ENCODE results near the gene RPUSD1.

Gene RPUSD1

DNA sequence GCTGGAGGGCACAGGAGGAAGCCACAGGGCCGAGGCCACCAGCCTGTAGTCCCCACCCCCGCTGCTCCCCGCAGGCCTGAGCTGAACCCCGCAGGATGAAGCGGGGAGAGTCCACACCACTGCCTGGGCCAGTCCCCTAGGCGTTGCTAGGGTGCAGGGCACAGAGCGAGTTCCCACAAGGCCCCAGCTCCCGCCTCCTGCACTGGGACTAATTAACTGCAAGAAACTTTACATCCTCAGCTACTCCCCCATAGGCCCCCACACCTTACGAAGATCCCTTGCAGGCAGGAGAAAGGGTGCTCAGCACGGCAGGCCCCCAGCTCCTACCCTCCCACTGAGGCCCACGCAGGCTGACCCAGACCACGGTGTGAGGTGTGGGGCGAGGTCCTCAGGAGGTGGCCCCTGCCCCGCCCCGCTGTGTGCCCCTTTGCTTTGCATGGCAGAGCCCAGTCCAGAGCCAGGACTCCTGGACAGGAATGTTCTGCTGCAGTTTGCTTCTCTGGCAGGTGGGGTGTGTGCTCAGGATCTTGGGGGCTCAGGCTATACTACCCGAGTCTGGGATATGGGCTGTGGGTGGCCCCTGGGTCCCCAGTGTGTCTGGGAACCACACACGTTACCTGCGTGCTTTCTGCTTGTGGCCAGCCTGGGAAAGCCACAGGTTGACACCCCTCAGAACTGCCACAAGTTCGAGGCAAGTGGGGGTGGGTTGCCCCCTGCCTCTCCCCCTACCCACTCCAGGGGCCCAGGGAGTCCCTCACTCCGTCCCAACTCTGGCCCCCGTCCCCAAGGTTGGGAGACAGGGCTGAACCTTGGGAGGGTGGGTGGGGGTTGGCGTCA is 11.1 kb upstream of the RPUSD1 start:
- no peak overlapping the region for H3K27ac Mint-ChIP-seq
- H3K36me3 Mint-ChIP-seq (ENCODE audit: low read depth): peaks cover 3% of the 10 kb centered on the region
- peaks cover 49% of the 10 kb centered on the region for H3K27me3 Mint-ChIP-seq (ENCODE audit: low read depth)
- H3K9me3 Mint-ChIP-seq: no peaks in the 10 kb centered on the region
- H3K4me1 Mint-ChIP-seq: peaks cover 2% of the 10 kb centered on the region
- TF ChIP-seq, protein P1, sequence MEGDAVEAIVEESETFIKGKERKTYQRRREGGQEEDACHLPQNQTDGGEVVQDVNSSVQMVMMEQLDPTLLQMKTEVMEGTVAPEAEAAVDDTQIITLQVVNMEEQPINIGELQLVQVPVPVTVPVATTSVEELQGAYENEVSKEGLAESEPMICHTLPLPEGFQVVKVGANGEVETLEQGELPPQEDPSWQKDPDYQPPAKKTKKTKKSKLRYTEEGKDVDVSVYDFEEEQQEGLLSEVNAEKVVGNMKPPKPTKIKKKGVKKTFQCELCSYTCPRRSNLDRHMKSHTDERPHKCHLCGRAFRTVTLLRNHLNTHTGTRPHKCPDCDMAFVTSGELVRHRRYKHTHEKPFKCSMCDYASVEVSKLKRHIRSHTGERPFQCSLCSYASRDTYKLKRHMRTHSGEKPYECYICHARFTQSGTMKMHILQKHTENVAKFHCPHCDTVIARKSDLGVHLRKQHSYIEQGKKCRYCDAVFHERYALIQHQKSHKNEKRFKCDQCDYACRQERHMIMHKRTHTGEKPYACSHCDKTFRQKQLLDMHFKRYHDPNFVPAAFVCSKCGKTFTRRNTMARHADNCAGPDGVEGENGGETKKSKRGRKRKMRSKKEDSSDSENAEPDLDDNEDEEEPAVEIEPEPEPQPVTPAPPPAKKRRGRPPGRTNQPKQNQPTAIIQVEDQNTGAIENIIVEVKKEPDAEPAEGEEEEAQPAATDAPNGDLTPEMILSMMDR (IDR thresholded peaks at IDR 0.05; ENCODE audit: unreplicated experiment in 3 of 3): no peak
- H3K4me3 Mint-ChIP-seq: no peak overlapping the region

DNA sequence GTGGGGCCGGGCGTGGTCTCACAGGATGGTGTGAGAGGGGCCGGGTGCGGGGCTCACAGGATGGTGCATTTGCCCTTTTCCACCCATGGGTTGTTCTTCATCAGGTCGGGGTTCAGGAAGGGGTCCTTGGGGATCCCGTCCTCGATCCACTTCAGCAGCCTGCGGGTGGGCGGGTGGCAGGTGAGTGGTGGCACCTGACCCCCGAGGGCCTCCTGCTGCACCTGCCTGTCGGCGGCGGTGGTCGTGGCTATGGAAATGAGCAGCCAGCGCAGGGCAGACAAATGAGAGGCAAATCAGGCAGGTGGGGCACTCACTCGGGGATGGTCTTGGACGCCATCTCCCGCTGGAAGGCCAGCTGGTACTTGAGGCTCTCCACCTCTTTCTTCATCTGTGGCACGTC is 10.5 kb upstream of the RPUSD1 start:
- H3K27me3 Mint-ChIP-seq (ENCODE audit: low read depth): peaks cover 44% of the 10 kb centered on the region
- H3K4me1 Mint-ChIP-seq: no peaks in the 10 kb centered on the region
- H3K36me3 Mint-ChIP-seq (ENCODE audit: low read depth): peaks cover 3% of the 10 kb centered on the region
- no peaks in the 10 kb centered on the region for H3K9me3 Mint-ChIP-seq
- H3K27ac Mint-ChIP-seq: no peak overlapping the region
- TF ChIP-seq, protein P1 (IDR thresholded peaks at IDR 0.05; ENCODE audit: unreplicated experiment in 3 of 3): no peak
- no peak overlapping the region for H3K4me3 Mint-ChIP-seq

DNA sequence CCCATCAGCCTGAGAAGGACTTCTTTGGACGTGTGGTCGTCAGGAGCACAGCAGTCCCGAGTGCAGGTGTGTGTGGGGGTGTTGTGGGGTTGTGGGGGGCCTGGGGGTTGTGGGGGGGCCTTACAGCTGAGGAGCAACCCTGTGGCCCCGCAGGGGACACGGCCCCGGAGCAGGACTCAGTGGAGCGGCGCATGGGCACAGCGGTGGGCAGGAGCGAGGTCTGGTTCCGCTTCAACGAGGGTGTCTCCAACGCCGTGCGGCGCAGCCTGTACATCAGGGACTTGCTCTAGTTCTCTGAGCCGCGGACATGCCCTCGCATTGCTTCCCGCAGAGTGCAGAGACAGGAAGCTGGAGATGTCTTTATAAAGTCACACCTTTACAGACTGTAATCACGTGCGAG is 9.5 kb upstream of the RPUSD1 start:
- no peak overlapping the region for H3K4me3 Mint-ChIP-seq
- peaks cover 37% of the 10 kb centered on the region for H3K27me3 Mint-ChIP-seq (ENCODE audit: low read depth)
- peaks cover 3% of the 10 kb centered on the region for H3K36me3 Mint-ChIP-seq (ENCODE audit: low read depth)
- H3K9me3 Mint-ChIP-seq: no peaks in the 10 kb centered on the region
- TF ChIP-seq, protein P1 (IDR thresholded peaks at IDR 0.05; ENCODE audit: unreplicated experiment in 3 of 3): no peak
- no peaks in the 10 kb centered on the region for H3K4me1 Mint-ChIP-seq
- no peak overlapping the region for H3K27ac Mint-ChIP-seq

DNA sequence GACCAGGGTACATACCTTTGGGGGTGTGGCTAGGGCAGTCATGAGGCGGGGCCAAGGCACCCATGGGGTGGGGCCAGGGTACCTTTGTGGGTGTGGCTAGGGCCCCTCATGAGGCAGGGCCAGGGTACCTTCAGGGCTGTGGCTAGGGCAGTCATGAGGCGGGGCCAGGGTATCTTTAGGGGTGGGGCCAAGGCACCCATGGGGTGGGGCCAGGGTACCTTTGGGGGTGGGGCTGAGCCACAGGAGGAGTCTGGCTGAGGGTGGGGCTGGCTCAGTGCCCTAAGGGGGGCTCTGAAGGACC is 8.9 kb upstream of the RPUSD1 start:
- Mint-ChIP-seq H3K27ac (no peak overlapping the region), H3K4me3 (no peak overlapping the region), H3K36me3 (ENCODE audit: low read depth) (peaks cover 3% of the 10 kb centered on the region), H3K9me3 (no peaks in the 10 kb centered on the region), H3K4me1 (no peaks in the 10 kb centered on the region), H3K27me3 (ENCODE audit: low read depth) (peaks cover 32% of the 10 kb centered on the region)
- TF ChIP-seq, protein P1 (IDR thresholded peaks at IDR 0.05; ENCODE audit: unreplicated experiment in 3 of 3): no peak

DNA sequence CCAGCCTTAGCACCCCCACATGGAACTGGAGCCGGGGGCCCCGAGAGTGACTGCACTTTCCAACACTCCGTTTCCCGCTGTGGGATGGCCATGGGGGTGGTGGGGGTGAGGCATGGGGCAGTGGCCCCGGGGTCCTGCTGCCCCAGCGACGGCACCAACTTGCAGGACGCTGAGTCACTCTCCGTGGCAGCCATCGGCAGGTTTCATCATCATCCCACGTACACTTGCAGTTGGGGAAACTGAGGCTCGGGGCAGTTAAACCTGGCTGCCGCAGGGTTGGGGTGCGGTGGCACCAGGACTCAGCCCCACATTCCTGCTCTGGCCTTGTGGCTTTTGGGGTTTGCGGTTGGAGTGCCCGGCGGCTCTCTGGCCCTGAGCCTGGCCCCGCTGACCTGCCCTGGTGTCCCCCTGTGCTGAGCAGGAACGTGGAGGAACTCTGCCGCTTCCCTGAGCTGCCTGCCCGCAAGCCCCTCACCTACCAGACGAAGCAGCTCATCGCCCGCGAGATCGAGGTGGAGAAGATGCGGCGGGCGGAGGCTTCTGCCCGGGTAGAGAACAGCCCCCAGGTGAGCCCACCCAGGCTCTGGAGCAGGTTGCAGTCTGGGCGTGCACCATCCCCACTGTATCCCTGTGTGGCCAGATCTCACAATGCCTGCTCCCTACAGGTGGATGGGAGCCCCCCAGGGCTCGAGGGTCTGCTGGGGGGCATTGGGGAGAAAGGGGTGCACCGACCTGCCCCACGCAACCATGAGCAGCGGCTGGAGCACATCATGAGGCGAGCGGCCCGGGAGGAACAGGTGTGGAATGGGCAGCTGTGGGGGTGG is 8.3 kb upstream of the RPUSD1 start:
- Mint-ChIP-seq H3K4me1 (no peaks in the 10 kb centered on the region), H3K9me3 (no peaks in the 10 kb centered on the region), H3K27me3 (ENCODE audit: low read depth) (peaks cover 30% of the 10 kb centered on the region), H3K27ac (no peak overlapping the region), H3K4me3 (no peak overlapping the region), H3K36me3 (ENCODE audit: low read depth) (peaks cover 7% of the 10 kb centered on the region)
- TF ChIP-seq, protein P1 (IDR thresholded peaks at IDR 0.05; ENCODE audit: unreplicated experiment in 3 of 3): no peak

All from nephron (organoid).